Brain microvascular endothelial cell (primary cell): ENCODE data around the gene RBM39.

Experiments
- DNase-seq: peaks from one replicate; pipeline ENCODE4 v3.0.0-alpha.2; 2020
- H3K27ac ChIP-seq: fragments of 250-450 bp; sonication (Bioruptor Pico); 2 replicates; pipeline ENCODE4 v1.5.1; 2020; ENCODE audit warnings: mild to moderate bottlenecking, moderate library complexity
- H3K27me3 ChIP-seq: fragments of 250-450 bp; sonication (Bioruptor Pico); replicated peaks from 2 replicates; pipeline ENCODE4 v1.5.1; 2020; ENCODE audit warnings: mild to moderate bottlenecking
- H3K36me3 ChIP-seq: fragments of 250-450 bp; sonication (Bioruptor Pico); replicated peaks from 2 replicates; pipeline ENCODE4 v1.5.1; 2020; ENCODE audit warnings: mild to moderate bottlenecking
- H3K4me3 ChIP-seq: 2 replicates; pipeline ENCODE4 v1.5.1; 2011; ENCODE audit warnings: low read depth, mild to moderate bottlenecking, control low read depth, low read length, moderate library complexity
- in situ Hi-C: cut with HindIII; loops from 2 replicates; pipeline ENCODE4 v1.10.0; 2017; ENCODE audit warnings: low sequenced_read_pairs, low pct_ligation_motif_present
- TF ChIP-seq, protein P1 (sequence below): IDR thresholded peaks from 2 replicates; pipeline ENCODE4 v1.5.1; 2011; ENCODE audit warnings: low read depth, mild to moderate bottlenecking, moderate library complexity, low read length, control low read depth, inconsistent platforms; ENCODE audit errors: missing control alignments

Gene RBM39

DNA sequence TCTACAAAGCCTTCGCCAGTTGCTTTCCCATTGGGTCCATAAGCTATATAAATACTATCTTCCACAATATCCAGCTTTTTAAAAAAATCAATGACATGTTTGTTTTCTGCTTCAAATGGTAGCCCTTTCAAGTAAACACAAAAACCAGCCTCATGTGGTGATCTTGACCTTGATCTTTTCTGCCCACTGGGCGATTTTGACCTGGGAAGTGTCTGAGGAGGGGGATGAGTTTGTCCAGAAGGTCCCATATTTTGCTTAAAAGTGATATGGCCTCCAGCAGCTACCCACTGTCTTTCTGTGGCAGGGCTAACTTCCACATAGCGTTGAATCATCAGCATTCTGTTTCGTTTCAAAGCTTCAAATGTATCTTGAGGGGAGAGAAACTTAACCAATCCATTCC is 88.2 kb downstream of the RBM39 start:
- Histone ChIP-seq H3K4me3 (no peak overlapping the region), H3K27ac (no peak overlapping the region), H3K36me3 (peaks cover 34% of the 10 kb centered on the region), H3K27me3 (no peaks in the 10 kb centered on the region)
- in situ Hi-C loops: no loop called here
- TF ChIP-seq, protein P1, sequence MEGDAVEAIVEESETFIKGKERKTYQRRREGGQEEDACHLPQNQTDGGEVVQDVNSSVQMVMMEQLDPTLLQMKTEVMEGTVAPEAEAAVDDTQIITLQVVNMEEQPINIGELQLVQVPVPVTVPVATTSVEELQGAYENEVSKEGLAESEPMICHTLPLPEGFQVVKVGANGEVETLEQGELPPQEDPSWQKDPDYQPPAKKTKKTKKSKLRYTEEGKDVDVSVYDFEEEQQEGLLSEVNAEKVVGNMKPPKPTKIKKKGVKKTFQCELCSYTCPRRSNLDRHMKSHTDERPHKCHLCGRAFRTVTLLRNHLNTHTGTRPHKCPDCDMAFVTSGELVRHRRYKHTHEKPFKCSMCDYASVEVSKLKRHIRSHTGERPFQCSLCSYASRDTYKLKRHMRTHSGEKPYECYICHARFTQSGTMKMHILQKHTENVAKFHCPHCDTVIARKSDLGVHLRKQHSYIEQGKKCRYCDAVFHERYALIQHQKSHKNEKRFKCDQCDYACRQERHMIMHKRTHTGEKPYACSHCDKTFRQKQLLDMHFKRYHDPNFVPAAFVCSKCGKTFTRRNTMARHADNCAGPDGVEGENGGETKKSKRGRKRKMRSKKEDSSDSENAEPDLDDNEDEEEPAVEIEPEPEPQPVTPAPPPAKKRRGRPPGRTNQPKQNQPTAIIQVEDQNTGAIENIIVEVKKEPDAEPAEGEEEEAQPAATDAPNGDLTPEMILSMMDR: no peak
- DNase-seq: no peak
